ENCODE results near the gene KRT75.

DNA sequence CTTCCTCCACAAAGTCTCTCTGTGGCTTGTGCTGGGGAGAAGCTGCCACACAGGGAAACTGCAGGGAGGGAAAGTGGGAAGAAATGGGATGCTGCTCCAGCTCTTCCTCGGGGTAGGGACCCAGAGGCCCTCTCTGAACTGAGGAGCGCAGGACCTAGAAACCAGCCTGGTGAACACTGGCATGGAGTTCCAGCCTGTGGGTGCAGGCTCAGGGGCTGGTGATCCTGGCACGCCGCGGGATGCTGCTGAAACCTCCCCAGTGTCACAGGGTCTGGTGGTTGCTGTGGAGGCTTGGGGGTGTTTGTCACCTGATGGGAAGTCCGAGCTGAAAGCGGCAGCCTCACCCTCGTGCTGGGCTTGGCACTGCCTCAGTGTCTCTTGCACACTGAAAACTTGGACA is 5.2 kb upstream of the KRT75 start:
- TF ChIP-seq POLR2AphosphoS5 (IDR thresholded peaks at IDR 0.05; ENCODE audit: low read depth, low read length) = no peak
- TF ChIP-seq POLR2A (IDR thresholded peaks at IDR 0.05; ENCODE audit: low read depth, low read length) = no peak
- no peak for TF ChIP-seq TAF1 (IDR thresholded peaks at IDR 0.05; ENCODE audit: borderline replicate concordance, low read depth, low read length)

Data from GM12892 (cell line).